Fibroblast of the aortic adventitia (primary cell): ENCODE results near the gene PELI2. TPM values are rescaled to one million over a fixed set of nuclear protein-coding genes. Genes with fewer than 3 reads are reported as not detected.

Experiments used
- DNase-seq: peaks from one replicate; pipeline ENCODE4 v3.0.0-alpha.2; 2010; ENCODE audit warnings: low read depth
- H3K4me3 ChIP-seq: 2 replicates; pipeline ENCODE4 v1.5.1; 2011; ENCODE audit warnings: low read depth, mild to moderate bottlenecking, control low read depth, low read length, moderate library complexity
- CTCF ChIP-seq: IDR thresholded peaks from 2 replicates; pipeline ENCODE4 v1.5.1; 2011; ENCODE audit warnings: mild to moderate bottlenecking, low read length, control low read depth, inconsistent platforms; ENCODE audit not compliant: insufficient read depth
- total RNA-seq: library from RNA; depleted of rRNA; stranded (reverse); fragments of >200 nt; gene quantifications from 2 replicates; pipeline ENCODE4 v1.2.3, GENCODE V29; 2012; ENCODE audit warnings: low replicate concordance

Gene PELI2
- total RNA-seq, 1 donor = 14.0 TPM

- TF ChIP-seq CTCF = no peak
- no peak for DNase-seq
- peak overlapping the region; percentile 80 for H3K4me3 ChIP-seq
Observed at GRCh38 chr14:56118611-56119181, 485 bp downstream of the PELI2 start.

- peak; percentile 25 for DNase-seq
- H3K4me3 ChIP-seq = peak overlapping the region; percentile 80
- TF ChIP-seq CTCF = peak; percentile 6
Observed at GRCh38 chr14:56119201-56119981, 1.2 kb downstream of the PELI2 start.

- peak overlapping the region; percentile 80 for H3K4me3 ChIP-seq
- peak; percentile 74 for DNase-seq
- peak; percentile 47 for TF ChIP-seq CTCF
Observed at GRCh38 chr14:56120091-56120691, 2.0 kb downstream of the PELI2 start.

GRCh38 chr14:56121816-56122215 is 3.6 kb downstream of the PELI2 start:
- no peak for DNase-seq
- H3K4me3 ChIP-seq = no peak overlapping the region
- TF ChIP-seq CTCF = no peak

GRCh38 chr14:56122301-56122700 is 4.1 kb downstream of the PELI2 start:
- DNase-seq = no peak
- TF ChIP-seq CTCF = no peak
- no peak overlapping the region for H3K4me3 ChIP-seq

- DNase-seq = no peak
- H3K4me3 ChIP-seq = no peak overlapping the region
- no peak for TF ChIP-seq CTCF
Observed at GRCh38 chr14:56124327-56124726, 6.1 kb downstream of the PELI2 start.
